OCI-LY3 (cell line): Measurements from ENCODE around the gene LAMA3.

Experiments
- H2AFZ ChIP-seq: fragments of 200-600, 300-600 bp; shearing (Covaris generic); 2 replicates; pipeline ENCODE4 v1.6.0; 2014; ENCODE audit warnings: antibody characterized with exemption, low read depth, low read length
- H3K27ac ChIP-seq: fragments of 200-600, 300-600 bp; sonication (generic); 2 replicates; pipeline ENCODE4 v1.5.1; 2014; ENCODE audit warnings: mild to moderate bottlenecking, low read length, moderate library complexity, mixed read lengths
- H3K27me3 ChIP-seq: fragments of 200-600, 300-600 bp; sonication (generic); 2 replicates; pipeline ENCODE4 v1.6.1; 2014; ENCODE audit warnings: low read depth, low read length, mixed read lengths
- H3K36me3 ChIP-seq: fragments of 200-600, 300-600 bp; sonication (generic); replicated peaks from 2 replicates; pipeline ENCODE3; 2014; ENCODE audit warnings: low read depth, low read length, mixed read lengths
- H3K4me1 ChIP-seq: fragments of 300-600, 200-600 bp; sonication (generic); 2 replicates; pipeline ENCODE4 v1.6.1; 2014; ENCODE audit warnings: low read length, mixed read lengths
- H3K4me2 ChIP-seq: fragments of 200-600, 300-600 bp; sonication (generic); 2 replicates; pipeline ENCODE4 v1.6.1; 2014; ENCODE audit warnings: low read length, mixed read lengths
- H3K4me3 ChIP-seq: fragments of 300-600, 200-600 bp; sonication (generic); 2 replicates; pipeline ENCODE4 v1.5.1; 2014; ENCODE audit warnings: antibody characterized with exemption, mild to moderate bottlenecking, low read length, moderate library complexity
- H3K79me2 ChIP-seq: fragments of 300-600, 200-600 bp; shearing (Covaris generic); 2 replicates; pipeline ENCODE4 v1.6.1; 2014; ENCODE audit warnings: mild to moderate bottlenecking, low read length, mixed read lengths
- H3K9ac ChIP-seq: fragments of 300-600, 200-600 bp; shearing (Covaris generic); 2 replicates; pipeline ENCODE4 v1.6.0; 2014; ENCODE audit warnings: mild to moderate bottlenecking, low read length, moderate library complexity
- H3K9me3 ChIP-seq: fragments of 200-600, 300-600 bp; shearing (Covaris generic); 2 replicates; pipeline ENCODE4 v1.6.1; 2014; ENCODE audit warnings: low read length, mixed read lengths; ENCODE audit not compliant: insufficient read depth
- H4K20me1 ChIP-seq: fragments of 200-600, 300-600 bp; sonication (generic); 2 replicates; pipeline ENCODE4 v1.6.1; 2016; ENCODE audit warnings: low read length, mixed read lengths; ENCODE audit not compliant: insufficient read depth
- CTCF ChIP-seq: fragments of 200-600, 300-600 bp; sonication (generic); IDR thresholded peaks from 2 replicates; pipeline ENCODE4 v1.5.1; 2014; ENCODE audit warnings: antibody characterized with exemption, low read length, low read depth
- EZH2phosphoT487 ChIP-seq: fragments of 200-600 bp; shearing (Covaris generic); IDR thresholded peaks from 2 replicates; pipeline ENCODE4 v1.6.1; 2018; ENCODE audit warnings: antibody characterized with exemption, mixed run types, low read depth

Gene LAMA3

GRCh38 chr18:23725827-23726661 lies 36.8 kb downstream of the LAMA3 start:
- TF ChIP-seq EZH2phosphoT487 (no peak), CTCF (no peak)
- Histone ChIP-seq H3K4me3 (no peak overlapping the region), H3K27me3 (peaks cover 21% of the 10 kb centered on the region), H3K79me2 (no peaks in the 10 kb centered on the region), H4K20me1 (no peaks in the 10 kb centered on the region), H3K4me2 (no peak overlapping the region), H3K9me3 (no peaks in the 10 kb centered on the region), H3K36me3 (no peaks in the 10 kb centered on the region), H3K27ac (no peak overlapping the region), H3K9ac (no peak overlapping the region), H3K4me1 (peaks cover 5% of the 10 kb centered on the region), H2AFZ (no peak overlapping the region)

- no peak overlapping the region for H3K4me3 ChIP-seq
- TF ChIP-seq EZH2phosphoT487 (no peak), CTCF (no peak)
- no peak overlapping the region for H3K4me2 ChIP-seq
- no peaks in the 10 kb centered on the region for H3K79me2 ChIP-seq
- peaks cover 11% of the 10 kb centered on the region for H3K9me3 ChIP-seq
- no peaks in the 10 kb centered on the region for H4K20me1 ChIP-seq
- no peak overlapping the region for H3K27ac ChIP-seq
- H3K4me1 ChIP-seq = peaks cover 11% of the 10 kb centered on the region
- H3K9ac ChIP-seq = no peak overlapping the region
- H2AFZ ChIP-seq = no peak overlapping the region
- peaks cover 17% of the 10 kb centered on the region for H3K27me3 ChIP-seq
- peaks cover 10% of the 10 kb centered on the region for H3K36me3 ChIP-seq
These were observed 38.6 kb downstream of the LAMA3 start for GRCh38 chr18:23727707-23728493.

- Histone ChIP-seq H3K27ac (no peak overlapping the region), H3K36me3 (peaks cover 17% of the 10 kb centered on the region), H3K4me2 (no peak overlapping the region), H4K20me1 (no peaks in the 10 kb centered on the region), H3K9me3 (peaks cover 13% of the 10 kb centered on the region), H3K9ac (no peak overlapping the region), H3K79me2 (no peaks in the 10 kb centered on the region), H2AFZ (no peak overlapping the region), H3K4me1 (peaks cover 36% of the 10 kb centered on the region), H3K4me3 (no peak overlapping the region), H3K27me3 (peaks cover 7% of the 10 kb centered on the region)
- no peak for TF ChIP-seq EZH2phosphoT487
- TF ChIP-seq CTCF = no peak
These were observed 41.6 kb downstream of the LAMA3 start for GRCh38 chr18:23730857-23731256.

GRCh38 chr18:23731861-23732260 lies 42.6 kb downstream of the LAMA3 start:
- no peaks in the 10 kb centered on the region for H4K20me1 ChIP-seq
- peaks cover 17% of the 10 kb centered on the region for H3K36me3 ChIP-seq
- no peak overlapping the region for H3K4me3 ChIP-seq
- H2AFZ ChIP-seq = no peak overlapping the region
- H3K9me3 ChIP-seq = peaks cover 13% of the 10 kb centered on the region
- peaks cover 16% of the 10 kb centered on the region for H3K27me3 ChIP-seq
- H3K4me2 ChIP-seq = no peak overlapping the region
- no peak overlapping the region for H3K9ac ChIP-seq
- TF ChIP-seq EZH2phosphoT487 (no peak), CTCF (no peak)
- H3K4me1 ChIP-seq = peaks cover 45% of the 10 kb centered on the region
- H3K79me2 ChIP-seq = no peaks in the 10 kb centered on the region
- H3K27ac ChIP-seq = no peak overlapping the region
